ENCODE data around the gene SAMD15. TPM values are rescaled to one million over a fixed set of nuclear protein-coding genes. Genes with fewer than 3 reads are reported as not detected.
"Not testable (repeated sequence)": the region's sequence is repeated elsewhere in the genome, so short reads cannot be mapped to it uniquely, and the experiment has no call there.

The SAMD15 gene
- total RNA-seq, 1 experiment from 2014 or later: 1.2 TPM

DNA sequence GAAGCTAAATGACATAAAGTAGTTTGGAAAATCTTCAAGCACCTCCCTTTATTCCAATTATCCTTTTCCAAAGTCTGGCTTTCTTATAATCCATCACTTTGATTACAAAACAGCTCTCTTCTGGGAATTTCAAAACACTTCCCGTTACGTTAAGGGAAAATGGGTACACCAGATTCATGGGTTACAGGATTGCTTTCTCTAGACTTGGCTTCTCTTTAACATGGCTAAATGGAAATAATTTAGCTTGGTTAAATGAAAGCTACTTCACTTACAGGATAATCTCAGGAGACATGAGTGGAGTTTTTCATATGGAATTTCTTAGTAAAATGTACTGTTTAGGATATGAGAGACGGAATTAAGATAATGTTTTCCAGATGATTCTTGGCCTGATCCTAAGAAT, 41.6 kb upstream of the SAMD15 start:
- H3K9ac ChIP-seq (ENCODE audit: low read length): no peak overlapping the region
- H3K4me1 ChIP-seq (ENCODE audit: insufficient read depth, low read length): no peaks in the 10 kb centered on the region
- intact Hi-C loops (cut with micrococcal nuclease): no loop called here
- no peaks in the 10 kb centered on the region for H3K9me2 ChIP-seq (replicated peaks; ENCODE audit: low read length)
- no peaks in the 10 kb centered on the region; the same call in 1 of the 2 replicates for H3K36me3 ChIP-seq (ENCODE audit: low read depth, low read length)
- H3K79me2 ChIP-seq (ENCODE audit: low read length): no peaks in the 10 kb centered on the region
- ATAC-seq (no peak), DNase-seq (no peak)
- H3K4me3 ChIP-seq (ENCODE audit: low read length): no peak overlapping the region
- H2AFZ ChIP-seq (ENCODE audit: low read length): no peak overlapping the region
- no peaks in the 10 kb centered on the region for H3F3A ChIP-seq (ENCODE audit: low read length, unreplicated experiment)
- H3K4me2 ChIP-seq (ENCODE audit: low read length): no peak overlapping the region
- TF ChIP-seq CTCF (conservative IDR thresholded peaks at IDR 0.05; ENCODE audit: low read depth, low read length): no peak
- TF ChIP-seq EZH2 (IDR thresholded peaks at IDR 0.05; ENCODE audit: low read length, unreplicated experiment): no peak
- TF ChIP-seq EZH2phosphoT487 (IDR thresholded peaks at IDR 0.05; ENCODE audit: borderline replicate concordance, low read length): no peak
- no peaks in the 10 kb centered on the region for H4K20me1 ChIP-seq (ENCODE audit: low read length)
- no peaks in the 10 kb centered on the region for H3K9me3 ChIP-seq (ENCODE audit: low read length)
- POLR2A ChIA-PET (ENCODE audit: unreplicated experiment): no interaction called here
- CTCF ChIA-PET: no interaction called here
- no peaks in the 10 kb centered on the region for H3K27me3 ChIP-seq (ENCODE audit: low read length)
- H3K27ac ChIP-seq (ENCODE audit: low read length): no peak overlapping the region
- no TSS peak for BruUV-seq (replicated peaks)

- intact Hi-C loops (cut with micrococcal nuclease); H3K27me3 ChIP-seq (ENCODE audit: low read length); H3K9me2 ChIP-seq (replicated peaks; ENCODE audit: low read length); H3K4me3 ChIP-seq (ENCODE audit: low read length); H2AFZ ChIP-seq (ENCODE audit: low read length); H3K9ac ChIP-seq (ENCODE audit: low read length); ATAC-seq; CTCF ChIA-PET; BruUV-seq (replicated peaks); H4K20me1 ChIP-seq (ENCODE audit: low read length); H3K4me2 ChIP-seq (ENCODE audit: low read length); H3K79me2 ChIP-seq (ENCODE audit: low read length); H3K9me3 ChIP-seq (ENCODE audit: low read length); DNase-seq; H3K27ac ChIP-seq (ENCODE audit: low read length); POLR2A ChIA-PET (ENCODE audit: unreplicated experiment); H3K4me1 ChIP-seq (ENCODE audit: insufficient read depth, low read length); H3K36me3 ChIP-seq (ENCODE audit: low read depth, low read length); H3F3A ChIP-seq (ENCODE audit: low read length, unreplicated experiment): not testable (repeated sequence)
Measured at GRCh38 chr14:77337255-77337654, 39.9 kb upstream of the SAMD15 start.

DNA sequence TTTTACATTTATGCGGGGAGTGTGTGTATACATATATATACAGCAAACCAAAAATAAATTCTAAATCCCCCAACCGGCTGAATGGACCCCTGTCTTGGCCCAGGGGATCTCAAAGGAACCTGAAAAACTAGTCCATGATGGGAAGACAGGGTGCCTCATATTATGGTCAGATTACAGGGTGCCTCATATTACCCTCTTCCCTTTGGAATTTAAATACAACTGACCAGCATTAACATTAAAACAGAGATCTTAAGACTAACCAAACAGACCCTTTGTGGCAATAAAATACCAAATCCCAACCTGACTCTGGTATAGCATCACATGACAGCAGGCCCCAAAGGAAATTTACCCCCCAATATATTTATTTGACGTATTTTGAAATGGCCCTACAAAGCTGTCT, 39.3 kb upstream of the SAMD15 start:
- ChIA-PET CTCF (no interaction called here), POLR2A (ENCODE audit: unreplicated experiment) (no interaction called here)
- no peaks in the 10 kb centered on the region for H3K4me1 ChIP-seq (ENCODE audit: insufficient read depth, low read length)
- BruUV-seq (replicated peaks): no TSS peak
- no peak for ATAC-seq
- no peak overlapping the region for H2AFZ ChIP-seq (ENCODE audit: low read length)
- DNase-seq: no peak
- H4K20me1 ChIP-seq (ENCODE audit: low read length): no peaks in the 10 kb centered on the region
- H3F3A ChIP-seq (ENCODE audit: low read length, unreplicated experiment): no peaks in the 10 kb centered on the region
- H3K79me2 ChIP-seq (ENCODE audit: low read length): no peaks in the 10 kb centered on the region
- H3K36me3 ChIP-seq (ENCODE audit: low read depth, low read length): no peaks in the 10 kb centered on the region; the same call in 1 of the 2 replicates
- H3K9me2 ChIP-seq (replicated peaks; ENCODE audit: low read length): no peaks in the 10 kb centered on the region
- intact Hi-C loops (cut with micrococcal nuclease): no loop called here
- TF ChIP-seq EZH2phosphoT487 (IDR thresholded peaks at IDR 0.05; ENCODE audit: borderline replicate concordance, low read length): no peak
- no peak for TF ChIP-seq CTCF (conservative IDR thresholded peaks at IDR 0.05; ENCODE audit: low read depth, low read length)
- H3K9me3 ChIP-seq (ENCODE audit: low read length): no peaks in the 10 kb centered on the region
- no peak overlapping the region for H3K9ac ChIP-seq (ENCODE audit: low read length)
- H3K27ac ChIP-seq (ENCODE audit: low read length): no peak overlapping the region
- H3K4me2 ChIP-seq (ENCODE audit: low read length): no peak overlapping the region
- no peak overlapping the region for H3K4me3 ChIP-seq (ENCODE audit: low read length)
- no peaks in the 10 kb centered on the region for H3K27me3 ChIP-seq (ENCODE audit: low read length)
